HG02870 (cell line): Measurements from ENCODE around the gene MTHFD2L.
"Not testable (repeated sequence)": the region's sequence is repeated elsewhere in the genome, so short reads cannot be mapped to it uniquely, and the experiment has no call there.

Source experiments
- ATAC-seq: cut with Tn5 transposase; IDR thresholded peaks from one replicate; pipeline ENCODE4 v1.9.1; 2021; ENCODE audit warnings: mild to moderate bottlenecking, moderate library complexity; ENCODE audit not compliant: unreplicated experiment

Gene MTHFD2L

GRCh38 chr4:74329307-74329706 lies 171.4 kb downstream of the MTHFD2L start:
- ATAC-seq: no peak

GRCh38 chr4:74330295-74330750 lies 172.4 kb downstream of the MTHFD2L start:
- ATAC-seq: no peak

GRCh38 chr4:74331252-74331651 lies 173.3 kb downstream of the MTHFD2L start:
- ATAC-seq: no peak

GRCh38 chr4:74331944-74332343 lies 174.0 kb downstream of the MTHFD2L start:
- no peak for ATAC-seq

GRCh38 chr4:74334636-74335035 lies 176.7 kb downstream of the MTHFD2L start:
- ATAC-seq: no peak

GRCh38 chr4:74335341-74336021 lies 177.6 kb downstream of the MTHFD2L start:
- ATAC-seq: peak; percentile 48

- no peak for ATAC-seq
Measured at GRCh38 chr4:74338792-74339333, 180.9 kb downstream of the MTHFD2L start.

- peak; percentile 68 for ATAC-seq
Measured at GRCh38 chr4:74339501-74339900, 181.6 kb downstream of the MTHFD2L start.

GRCh38 chr4:74340421-74340820 lies 182.5 kb downstream of the MTHFD2L start:
- ATAC-seq: not testable (repeated sequence)

- no peak for ATAC-seq
Measured at GRCh38 chr4:74344031-74344430, 186.1 kb downstream of the MTHFD2L start.
